ENCODE measurements around the gene RAD50. TPM values are rescaled to one million over a fixed set of nuclear protein-coding genes. Genes with fewer than 3 reads are reported as not detected.

Gene RAD50
- total and polyA plus RNA-seq, 7 experiments from 2014 or later = 14.8 to 35.4 (median 25.2) TPM

GRCh38 chr5:132667761-132668705, 111.3 kb downstream of the RAD50 start:
- no peak overlapping the region for H3K27ac ChIP-seq (ENCODE audit: low read depth, low read length)
- no peaks in the 10 kb centered on the region for H3K27me3 ChIP-seq (ENCODE audit: control insufficient read depth in 2 of 2, insufficient read depth in 2 of 2, low read length in 2 of 2)
- no peaks in the 10 kb centered on the region for H3K36me3 Mint-ChIP-seq
- H3K27me3 Mint-ChIP-seq = peaks cover 0 to 9% (median 0%) of the 10 kb centered on the region in 5 donors
- no peaks in the 10 kb centered on the region for H3K9me3 ChIP-seq (ENCODE audit: control insufficient read depth in 2 of 3, low read length in 3 of 3)
- H3K4me1 ChIP-seq (ENCODE audit: control insufficient read depth in 2 of 2, insufficient read depth in 2 of 2, low read length in 2 of 2) = peaks cover 0 to 20% of the 10 kb centered on the region in 2 donors
- CTCF ChIA-PET = no interaction called here
- no peak overlapping the region for H3K4me3 Mint-ChIP-seq
- POLR2A ChIA-PET = no interaction called here
- no peak for ATAC-seq
- no peak for DNase-seq
- H3K27ac Mint-ChIP-seq = no peak overlapping the region
- H3K36me3 ChIP-seq (ENCODE audit: control insufficient read depth in 2 of 3, insufficient read depth in 3 of 3, low read length in 3 of 3) = no peaks in the 10 kb centered on the region
- no peak overlapping the region for H3K4me3 ChIP-seq (ENCODE audit: low read length)
- peaks cover 0 to 3% (median 0%) of the 10 kb centered on the region in 11 donors for H3K9me3 Mint-ChIP-seq
- H3K4me1 Mint-ChIP-seq = peaks cover 0 to 32% (median 0%) of the 10 kb centered on the region in 7 donors
- intact Hi-C loops (cut with micrococcal nuclease) = no loop called here

GRCh38 chr5:132668706-132669454, 112.1 kb downstream of the RAD50 start:
- Mint-ChIP-seq H3K4me3 (no peak overlapping the region), H3K27me3 (peaks cover 0 to 9% (median 0%) of the 10 kb centered on the region in 5 donors), H3K27ac (no peak overlapping the region), H3K9me3 (peaks cover 0 to 3% (median 0%) of the 10 kb centered on the region in 11 donors), H3K4me1 (peaks cover 0 to 29% (median 0%) of the 10 kb centered on the region in 7 donors), H3K36me3 (no peaks in the 10 kb centered on the region)
- no peaks in the 10 kb centered on the region for H3K9me3 ChIP-seq (ENCODE audit: control insufficient read depth in 2 of 3, low read length in 3 of 3)
- H3K36me3 ChIP-seq (ENCODE audit: control insufficient read depth in 2 of 3, insufficient read depth in 3 of 3, low read length in 3 of 3) = no peaks in the 10 kb centered on the region
- H3K4me1 ChIP-seq (ENCODE audit: control insufficient read depth in 2 of 2, insufficient read depth in 2 of 2, low read length in 2 of 2) = peaks cover 0 to 12% of the 10 kb centered on the region in 2 donors
- intact Hi-C loops (cut with micrococcal nuclease) = no loop called here
- ATAC-seq (no peak), DNase-seq (no peak)
- H3K4me3 ChIP-seq (ENCODE audit: low read length) = no peak overlapping the region
- no peak overlapping the region for H3K27ac ChIP-seq (ENCODE audit: low read depth, low read length)
- no peaks in the 10 kb centered on the region for H3K27me3 ChIP-seq (ENCODE audit: control insufficient read depth in 2 of 2, insufficient read depth in 2 of 2, low read length in 2 of 2)
- ChIA-PET CTCF (no interaction called here), POLR2A (no interaction called here)

- H3K27me3 ChIP-seq (ENCODE audit: control insufficient read depth in 2 of 2, insufficient read depth in 2 of 2, low read length in 2 of 2) = no peaks in the 10 kb centered on the region
- CTCF ChIA-PET = no interaction called here
- peaks cover 0 to 3% (median 0%) of the 10 kb centered on the region in 11 donors for H3K9me3 Mint-ChIP-seq
- peaks cover 0 to 6% of the 10 kb centered on the region in 2 donors for H3K4me1 ChIP-seq (ENCODE audit: control insufficient read depth in 2 of 2, insufficient read depth in 2 of 2, low read length in 2 of 2)
- peaks cover 0 to 9% (median 0%) of the 10 kb centered on the region in 5 donors for H3K27me3 Mint-ChIP-seq
- no peak overlapping the region for H3K4me3 Mint-ChIP-seq
- H3K36me3 Mint-ChIP-seq = no peaks in the 10 kb centered on the region
- no peaks in the 10 kb centered on the region for H3K9me3 ChIP-seq (ENCODE audit: control insufficient read depth in 2 of 3, low read length in 3 of 3)
- no peak for ATAC-seq
- H3K4me1 Mint-ChIP-seq = peaks cover 0 to 29% (median 0%) of the 10 kb centered on the region in 7 donors
- H3K27ac Mint-ChIP-seq = no peak overlapping the region
- intact Hi-C loops (cut with micrococcal nuclease) = no loop called here
- POLR2A ChIA-PET = no interaction called here
- no peak for DNase-seq
- H3K36me3 ChIP-seq (ENCODE audit: control insufficient read depth in 2 of 3, insufficient read depth in 3 of 3, low read length in 3 of 3) = no peaks in the 10 kb centered on the region
- no peak overlapping the region for H3K4me3 ChIP-seq (ENCODE audit: low read length)
- no peak overlapping the region for H3K27ac ChIP-seq (ENCODE audit: low read depth, low read length)
Measured at GRCh38 chr5:132669455-132669820, 112.7 kb downstream of the RAD50 start.

- peaks cover 0 to 8% (median 0%) of the 10 kb centered on the region in 5 donors for H3K27me3 Mint-ChIP-seq
- ChIA-PET POLR2A (no interaction called here), CTCF (no interaction called here)
- Histone ChIP-seq H3K36me3 (ENCODE audit: control insufficient read depth in 2 of 3, insufficient read depth in 3 of 3, low read length in 3 of 3) (no peaks in the 10 kb centered on the region), H3K4me3 (ENCODE audit: low read length) (no peak overlapping the region), H3K27ac (ENCODE audit: low read depth, low read length) (no peak overlapping the region), H3K27me3 (ENCODE audit: control insufficient read depth in 2 of 2, insufficient read depth in 2 of 2, low read length in 2 of 2) (no peaks in the 10 kb centered on the region), H3K9me3 (ENCODE audit: control insufficient read depth in 2 of 3, low read length in 3 of 3) (no peaks in the 10 kb centered on the region), H3K4me1 (ENCODE audit: control insufficient read depth in 2 of 2, insufficient read depth in 2 of 2, low read length in 2 of 2) (peaks cover 0 to under 1% of the 10 kb centered on the region in 2 donors)
- H3K9me3 Mint-ChIP-seq = peaks cover 0 to 3% (median 0%) of the 10 kb centered on the region in 11 donors
- DNase-seq = no peak
- H3K4me3 Mint-ChIP-seq = no peak overlapping the region
- peaks cover 0 to 32% (median 0%) of the 10 kb centered on the region in 7 donors for H3K4me1 Mint-ChIP-seq
- H3K27ac Mint-ChIP-seq = no peak overlapping the region
- H3K36me3 Mint-ChIP-seq = no peaks in the 10 kb centered on the region
- no peak for ATAC-seq
- intact Hi-C loops (cut with micrococcal nuclease) = no loop called here
Measured at GRCh38 chr5:132669966-132670882, 113.4 kb downstream of the RAD50 start.

- Histone ChIP-seq H3K36me3 (ENCODE audit: control insufficient read depth in 2 of 3, insufficient read depth in 3 of 3, low read length in 3 of 3) (no peaks in the 10 kb centered on the region), H3K4me3 (ENCODE audit: low read length) (no peak overlapping the region), H3K27ac (ENCODE audit: low read depth, low read length) (no peak overlapping the region), H3K4me1 (ENCODE audit: control insufficient read depth in 2 of 2, insufficient read depth in 2 of 2, low read length in 2 of 2) (peaks cover 0 to 8% of the 10 kb centered on the region in 2 donors), H3K27me3 (ENCODE audit: control insufficient read depth in 2 of 2, insufficient read depth in 2 of 2, low read length in 2 of 2) (no peaks in the 10 kb centered on the region), H3K9me3 (ENCODE audit: control insufficient read depth in 2 of 3, low read length in 3 of 3) (no peaks in the 10 kb centered on the region)
- no peak for DNase-seq
- peaks cover 0 to 3% (median 0%) of the 10 kb centered on the region in 11 donors for H3K9me3 Mint-ChIP-seq
- H3K27me3 Mint-ChIP-seq = peaks cover 0 to 5% (median 0%) of the 10 kb centered on the region in 5 donors
- H3K27ac Mint-ChIP-seq = no peak overlapping the region
- ChIA-PET CTCF (no interaction called here), POLR2A (no interaction called here)
- intact Hi-C loops (cut with micrococcal nuclease) = no loop called here
- peaks cover 0 to 40% (median 0%) of the 10 kb centered on the region in 7 donors for H3K4me1 Mint-ChIP-seq
- H3K36me3 Mint-ChIP-seq = no peaks in the 10 kb centered on the region
- no peak overlapping the region for H3K4me3 Mint-ChIP-seq
- ATAC-seq = no peak
Measured at GRCh38 chr5:132671000-132671399, 114.2 kb downstream of the RAD50 start.

- no peak overlapping the region for H3K4me3 ChIP-seq (ENCODE audit: low read length)
- Mint-ChIP-seq H3K27ac (peak overlapping the region in 1 of 9 donors; percentile 40), H3K9me3 (peaks cover 0 to 3% (median 0%) of the 10 kb centered on the region in 11 donors), H3K4me3 (no peak overlapping the region), H3K27me3 (no peaks in the 10 kb centered on the region), H3K36me3 (no peaks in the 10 kb centered on the region), H3K4me1 (peaks cover 0 to 37% (median 0%) of the 10 kb centered on the region in 7 donors)
- peaks cover 0 to 17% of the 10 kb centered on the region in 2 donors for H3K4me1 ChIP-seq (ENCODE audit: control insufficient read depth in 2 of 2, insufficient read depth in 2 of 2, low read length in 2 of 2)
- DNase-seq (no peak), ATAC-seq (no peak)
- ChIA-PET POLR2A (no interaction called here), CTCF (no interaction called here)
- H3K27me3 ChIP-seq (ENCODE audit: control insufficient read depth in 2 of 2, insufficient read depth in 2 of 2, low read length in 2 of 2) = no peaks in the 10 kb centered on the region
- no peaks in the 10 kb centered on the region for H3K9me3 ChIP-seq (ENCODE audit: control insufficient read depth in 2 of 3, low read length in 3 of 3)
- intact Hi-C loops (cut with micrococcal nuclease) = no loop called here
- no peaks in the 10 kb centered on the region for H3K36me3 ChIP-seq (ENCODE audit: control insufficient read depth in 2 of 3, insufficient read depth in 3 of 3, low read length in 3 of 3)
- H3K27ac ChIP-seq (ENCODE audit: low read depth, low read length) = no peak overlapping the region
Measured at GRCh38 chr5:132673488-132673887, 116.7 kb downstream of the RAD50 start.

Data from naive thymus-derived CD4-positive, alpha-beta T cell (primary cell).